HepG2 (cell line): ENCODE measurements around the gene VTI1B. TPM values are rescaled to one million over a fixed set of nuclear protein-coding genes. Genes with fewer than 3 reads are reported as not detected.

ENCODE experiments used
- DR1 ChIP-seq: sonication (generic); formaldehyde crosslinking; IDR thresholded peaks from 2 replicates; pipeline ENCODE4 v1.8.0; 2021; ENCODE audit warnings: mild to moderate bottlenecking, missing genetic modification reagents, inconsistent platforms
- MED13 ChIP-seq: sonication (generic); formaldehyde crosslinking; IDR thresholded peaks from 2 replicates; pipeline ENCODE4 v1.5.0; 2020; ENCODE audit warnings: missing genetic modification reagents
- NFYC ChIP-seq: IDR thresholded peaks from 2 replicates; pipeline ENCODE4 v1.6.1; 2016; ENCODE audit warnings: missing genetic modification reagents, missing compliant biosample characterization
- NONO ChIP-seq, 2 experiments: fragments of 450-650 bp in 1 of 2; sonication (generic) in 1 of 2; formaldehyde crosslinking in 1 of 2; IDR thresholded peaks in 1 of 2; conservative IDR thresholded peaks in 1 of 2; 2 replicates each; pipeline versions ENCODE4 v1.6.1 to v1.8.0; 2017 to 2022; ENCODE audit warnings: mild to moderate bottlenecking in 1 of 2, missing genetic modification reagents in 1 of 2, moderate library complexity in 1 of 2
- POLR2AphosphoS5 ChIP-seq: IDR thresholded peaks from 2 replicates; pipeline ENCODE4 v1.6.1; 2012; ENCODE audit warnings: low read depth, low read length
- RCOR2 ChIP-seq: IDR thresholded peaks from 2 replicates; pipeline ENCODE4 v1.6.1; 2016; ENCODE audit warnings: missing biosample characterization, missing genetic modification reagents
- SAP130 ChIP-seq: IDR thresholded peaks from 2 replicates; pipeline ENCODE4 v1.6.1; 2016; ENCODE audit warnings: low read depth
- TCF7 ChIP-seq: sonication (generic); IDR thresholded peaks from 2 replicates; pipeline ENCODE4 v1.6.1; 2016; ENCODE audit warnings: antibody characterized with exemption, low read depth
- ZFP82 ChIP-seq: sonication (generic); formaldehyde crosslinking; IDR thresholded peaks from 2 replicates; pipeline ENCODE4 v1.5.1; 2020; ENCODE audit warnings: mild to moderate bottlenecking, missing genetic modification reagents, borderline replicate concordance
- ZMYM2 ChIP-seq: sonication (generic); formaldehyde crosslinking; IDR thresholded peaks from 2 replicates; pipeline ENCODE4 v1.8.0; 2022; ENCODE audit warnings: mild to moderate bottlenecking, missing genetic modification reagents
- ZNF547 ChIP-seq: sonication (generic); formaldehyde crosslinking; IDR thresholded peaks from 2 replicates; pipeline ENCODE4 v1.5.1; 2020; ENCODE audit warnings: mild to moderate bottlenecking, missing genetic modification reagents
- polyA plus RNA-seq, 8 experiments: library from polyadenylated mRNA; depleted of rRNA in 3 of 8; stranded (reverse) in 7 of 8; unstranded in 1 of 8; fragments of >200 nt; fragmentation: Illumina TruSeq in 4 of 8; extraction: Trizol in 4 of 8; gene quantifications; 2 replicates each; pipeline versions ENCODE4 v1.2.1 to v1.2.3, GENCODE V29; 2011 to 2016; ENCODE audit warnings: low read depth in 4 of 8, missing spikeins in 1 of 8, mixed read lengths in 1 of 8; ENCODE audit not compliant: insufficient read depth in 1 of 8
- total RNA-seq, 5 experiments: library from RNA; depleted of rRNA; stranded (reverse); fragments of >200 nt; fragmentation: Illumina TruSeq; extraction: Trizol; gene quantifications; 2 replicates each; pipeline ENCODE4 v1.2.3, GENCODE V29; 2016; ENCODE audit warnings: low read depth in 1 of 5
- TF ChIP-seq, protein P1 (sequence below): sonication (generic); formaldehyde crosslinking; IDR thresholded peaks from 2 replicates; pipeline ENCODE4 v1.5.1; 2020; ENCODE audit warnings: mild to moderate bottlenecking, missing genetic modification reagents, moderate library complexity
- TF ChIP-seq, protein P2 (sequence below): sonication (generic); formaldehyde crosslinking; IDR thresholded peaks from 2 replicates; pipeline ENCODE4 v1.5.0; 2020; ENCODE audit warnings: missing genetic modification reagents
- TF ChIP-seq, protein P3 (sequence below): sonication (generic); formaldehyde crosslinking; IDR thresholded peaks from 2 replicates; pipeline ENCODE4 v1.9.0; 2021; ENCODE audit warnings: mild to moderate bottlenecking, missing genetic modification reagents

The VTI1B gene
- total and polyA plus RNA-seq, 2 of the 13 experiments (the other 11 are each of a cell fraction or from before 2014, with no cell fraction given), result 39.0 to 103 TPM

DNA sequence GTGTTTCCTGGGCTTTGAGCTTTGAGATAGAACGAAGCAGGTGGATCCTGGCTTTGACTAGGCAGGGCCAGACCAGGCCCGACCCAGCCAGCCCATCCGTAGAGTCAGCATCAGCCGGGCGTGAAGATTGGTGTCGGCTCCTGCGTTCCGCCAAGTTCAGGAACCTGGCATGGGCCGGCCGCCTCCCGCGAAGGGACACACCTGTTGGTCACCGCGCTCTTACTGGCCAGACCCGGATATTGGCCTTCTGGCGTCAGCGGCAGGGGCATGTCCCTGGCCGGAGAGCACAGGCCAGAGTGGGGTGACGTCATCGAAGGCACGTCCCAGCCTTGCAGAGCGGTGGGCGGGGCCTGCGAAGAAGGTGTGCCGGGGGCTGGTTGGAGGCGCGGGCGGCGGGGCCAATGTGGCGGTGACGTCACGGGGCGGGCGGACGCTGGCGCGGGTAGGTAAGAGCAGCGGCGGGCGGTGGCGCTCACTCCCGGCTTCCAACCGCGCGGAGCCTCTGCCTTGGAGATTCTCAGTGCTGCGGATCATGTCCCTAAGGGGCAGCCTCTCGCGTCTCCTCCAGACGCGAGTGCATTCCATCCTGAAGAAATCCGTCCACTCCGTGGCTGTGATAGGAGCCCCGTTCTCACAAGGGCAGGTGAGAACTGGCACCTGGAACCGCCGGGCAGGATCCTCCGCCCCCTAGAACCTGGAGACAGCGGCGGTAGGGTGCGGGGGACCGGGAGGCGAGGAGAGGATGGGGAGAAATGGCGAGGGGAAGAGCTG is 54.8 kb downstream of the VTI1B start, which contains the start of gene ARG2 (continued):
- TF ChIP-seq, protein P1, sequence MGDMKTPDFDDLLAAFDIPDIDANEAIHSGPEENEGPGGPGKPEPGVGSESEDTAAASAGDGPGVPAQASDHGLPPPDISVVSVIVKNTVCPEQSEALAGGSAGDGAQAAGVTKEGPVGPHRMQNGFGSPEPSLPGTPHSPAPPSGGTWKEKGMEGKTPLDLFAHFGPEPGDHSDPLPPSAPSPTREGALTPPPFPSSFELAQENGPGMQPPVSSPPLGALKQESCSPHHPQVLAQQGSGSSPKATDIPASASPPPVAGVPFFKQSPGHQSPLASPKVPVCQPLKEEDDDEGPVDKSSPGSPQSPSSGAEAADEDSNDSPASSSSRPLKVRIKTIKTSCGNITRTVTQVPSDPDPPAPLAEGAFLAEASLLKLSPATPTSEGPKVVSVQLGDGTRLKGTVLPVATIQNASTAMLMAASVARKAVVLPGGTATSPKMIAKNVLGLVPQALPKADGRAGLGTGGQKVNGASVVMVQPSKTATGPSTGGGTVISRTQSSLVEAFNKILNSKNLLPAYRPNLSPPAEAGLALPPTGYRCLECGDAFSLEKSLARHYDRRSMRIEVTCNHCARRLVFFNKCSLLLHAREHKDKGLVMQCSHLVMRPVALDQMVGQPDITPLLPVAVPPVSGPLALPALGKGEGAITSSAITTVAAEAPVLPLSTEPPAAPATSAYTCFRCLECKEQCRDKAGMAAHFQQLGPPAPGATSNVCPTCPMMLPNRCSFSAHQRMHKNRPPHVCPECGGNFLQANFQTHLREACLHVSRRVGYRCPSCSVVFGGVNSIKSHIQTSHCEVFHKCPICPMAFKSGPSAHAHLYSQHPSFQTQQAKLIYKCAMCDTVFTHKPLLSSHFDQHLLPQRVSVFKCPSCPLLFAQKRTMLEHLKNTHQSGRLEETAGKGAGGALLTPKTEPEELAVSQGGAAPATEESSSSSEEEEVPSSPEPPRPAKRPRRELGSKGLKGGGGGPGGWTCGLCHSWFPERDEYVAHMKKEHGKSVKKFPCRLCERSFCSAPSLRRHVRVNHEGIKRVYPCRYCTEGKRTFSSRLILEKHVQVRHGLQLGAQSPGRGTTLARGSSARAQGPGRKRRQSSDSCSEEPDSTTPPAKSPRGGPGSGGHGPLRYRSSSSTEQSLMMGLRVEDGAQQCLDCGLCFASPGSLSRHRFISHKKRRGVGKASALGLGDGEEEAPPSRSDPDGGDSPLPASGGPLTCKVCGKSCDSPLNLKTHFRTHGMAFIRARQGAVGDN (CRISPR knock-in tag), result peak; percentile 97
- TF ChIP-seq, protein P2, sequence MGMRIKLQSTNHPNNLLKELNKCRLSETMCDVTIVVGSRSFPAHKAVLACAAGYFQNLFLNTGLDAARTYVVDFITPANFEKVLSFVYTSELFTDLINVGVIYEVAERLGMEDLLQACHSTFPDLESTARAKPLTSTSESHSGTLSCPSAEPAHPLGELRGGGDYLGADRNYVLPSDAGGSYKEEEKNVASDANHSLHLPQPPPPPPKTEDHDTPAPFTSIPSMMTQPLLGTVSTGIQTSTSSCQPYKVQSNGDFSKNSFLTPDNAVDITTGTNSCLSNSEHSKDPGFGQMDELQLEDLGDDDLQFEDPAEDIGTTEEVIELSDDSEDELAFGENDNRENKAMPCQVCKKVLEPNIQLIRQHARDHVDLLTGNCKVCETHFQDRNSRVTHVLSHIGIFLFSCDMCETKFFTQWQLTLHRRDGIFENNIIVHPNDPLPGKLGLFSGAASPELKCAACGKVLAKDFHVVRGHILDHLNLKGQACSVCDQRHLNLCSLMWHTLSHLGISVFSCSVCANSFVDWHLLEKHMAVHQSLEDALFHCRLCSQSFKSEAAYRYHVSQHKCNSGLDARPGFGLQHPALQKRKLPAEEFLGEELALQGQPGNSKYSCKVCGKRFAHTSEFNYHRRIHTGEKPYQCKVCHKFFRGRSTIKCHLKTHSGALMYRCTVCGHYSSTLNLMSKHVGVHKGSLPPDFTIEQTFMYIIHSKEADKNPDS (CRISPR knock-in tag), result no peak
- TF ChIP-seq SAP130 (CRISPR knock-in tag) (peak; percentile 97), ZFP82 (CRISPR knock-in tag) (0 out of 2 replicates have a peak, but pooled peaks have one; percentile 63), NFYC (CRISPR knock-in tag) (peak; percentile 63), ZNF547 (CRISPR knock-in tag) (peak; percentile 68), TCF7 (peak; percentile 9; the same call in 1 of the 2 replicates), ZMYM2 (CRISPR knock-in tag) (peak; percentile 31; the same call in 1 of the 2 replicates), DR1 (CRISPR knock-in tag) (peak; percentile 86), MED13 (no peak), NONO (IDR thresholded peaks at IDR 0.05) (no peak), NONO (CRISPR knock-in tag; conservative IDR thresholded peaks at IDR 0.05) (peak; percentile 84), RCOR2 (CRISPR knock-in tag) (no peak), POLR2AphosphoS5 (peak; percentile 71)
- TF ChIP-seq, protein P3, sequence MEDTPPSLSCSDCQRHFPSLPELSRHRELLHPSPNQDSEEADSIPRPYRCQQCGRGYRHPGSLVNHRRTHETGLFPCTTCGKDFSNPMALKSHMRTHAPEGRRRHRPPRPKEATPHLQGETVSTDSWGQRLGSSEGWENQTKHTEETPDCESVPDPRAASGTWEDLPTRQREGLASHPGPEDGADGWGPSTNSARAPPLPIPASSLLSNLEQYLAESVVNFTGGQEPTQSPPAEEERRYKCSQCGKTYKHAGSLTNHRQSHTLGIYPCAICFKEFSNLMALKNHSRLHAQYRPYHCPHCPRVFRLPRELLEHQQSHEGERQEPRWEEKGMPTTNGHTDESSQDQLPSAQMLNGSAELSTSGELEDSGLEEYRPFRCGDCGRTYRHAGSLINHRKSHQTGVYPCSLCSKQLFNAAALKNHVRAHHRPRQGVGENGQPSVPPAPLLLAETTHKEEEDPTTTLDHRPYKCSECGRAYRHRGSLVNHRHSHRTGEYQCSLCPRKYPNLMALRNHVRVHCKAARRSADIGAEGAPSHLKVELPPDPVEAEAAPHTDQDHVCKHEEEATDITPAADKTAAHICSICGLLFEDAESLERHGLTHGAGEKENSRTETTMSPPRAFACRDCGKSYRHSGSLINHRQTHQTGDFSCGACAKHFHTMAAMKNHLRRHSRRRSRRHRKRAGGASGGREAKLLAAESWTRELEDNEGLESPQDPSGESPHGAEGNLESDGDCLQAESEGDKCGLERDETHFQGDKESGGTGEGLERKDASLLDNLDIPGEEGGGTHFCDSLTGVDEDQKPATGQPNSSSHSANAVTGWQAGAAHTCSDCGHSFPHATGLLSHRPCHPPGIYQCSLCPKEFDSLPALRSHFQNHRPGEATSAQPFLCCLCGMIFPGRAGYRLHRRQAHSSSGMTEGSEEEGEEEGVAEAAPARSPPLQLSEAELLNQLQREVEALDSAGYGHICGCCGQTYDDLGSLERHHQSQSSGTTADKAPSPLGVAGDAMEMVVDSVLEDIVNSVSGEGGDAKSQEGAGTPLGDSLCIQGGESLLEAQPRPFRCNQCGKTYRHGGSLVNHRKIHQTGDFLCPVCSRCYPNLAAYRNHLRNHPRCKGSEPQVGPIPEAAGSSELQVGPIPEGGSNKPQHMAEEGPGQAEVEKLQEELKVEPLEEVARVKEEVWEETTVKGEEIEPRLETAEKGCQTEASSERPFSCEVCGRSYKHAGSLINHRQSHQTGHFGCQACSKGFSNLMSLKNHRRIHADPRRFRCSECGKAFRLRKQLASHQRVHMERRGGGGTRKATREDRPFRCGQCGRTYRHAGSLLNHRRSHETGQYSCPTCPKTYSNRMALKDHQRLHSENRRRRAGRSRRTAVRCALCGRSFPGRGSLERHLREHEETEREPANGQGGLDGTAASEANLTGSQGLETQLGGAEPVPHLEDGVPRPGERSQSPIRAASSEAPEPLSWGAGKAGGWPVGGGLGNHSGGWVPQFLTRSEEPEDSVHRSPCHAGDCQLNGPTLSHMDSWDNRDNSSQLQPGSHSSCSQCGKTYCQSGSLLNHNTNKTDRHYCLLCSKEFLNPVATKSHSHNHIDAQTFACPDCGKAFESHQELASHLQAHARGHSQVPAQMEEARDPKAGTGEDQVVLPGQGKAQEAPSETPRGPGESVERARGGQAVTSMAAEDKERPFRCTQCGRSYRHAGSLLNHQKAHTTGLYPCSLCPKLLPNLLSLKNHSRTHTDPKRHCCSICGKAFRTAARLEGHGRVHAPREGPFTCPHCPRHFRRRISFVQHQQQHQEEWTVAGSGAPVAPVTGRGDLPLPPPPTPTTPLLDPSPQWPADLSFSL (CRISPR knock-in tag), result no peak
